Measurements from ENCODE around the gene NR6A1.

Gene NR6A1

DNA sequence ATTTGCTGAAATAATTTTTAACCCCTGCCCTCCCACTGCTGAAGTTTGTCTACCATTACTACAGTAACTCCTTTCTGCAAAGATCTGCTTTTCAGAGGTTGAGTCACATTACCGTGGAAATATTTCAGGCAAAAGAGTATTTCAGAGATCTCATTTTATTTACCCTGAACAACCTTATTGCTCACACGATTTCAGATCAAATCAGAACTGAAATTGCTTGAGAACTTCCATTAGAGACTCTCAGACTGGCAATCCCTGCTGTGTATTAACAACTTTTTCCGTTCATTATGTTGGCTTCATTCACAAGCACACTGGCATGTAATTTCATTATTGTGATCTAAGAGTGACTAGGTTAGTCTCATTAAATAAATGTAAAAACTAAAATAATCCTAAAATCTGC, 16.1 kb downstream of the NR6A1 start:
- peaks cover 44% of the 10 kb centered on the region for H4K20me1 ChIP-seq (ENCODE audit: low read depth, low read length)
- no peak overlapping the region for H3K4me3 ChIP-seq (ENCODE audit: insufficient read depth, low read length, poor library complexity, severe bottlenecking)
- H3K9me2 ChIP-seq (replicated peaks; ENCODE audit: insufficient read depth, low read length) = no peaks in the 10 kb centered on the region
- H3K27me3 ChIP-seq (ENCODE audit: low read length) = no peaks in the 10 kb centered on the region
- H3K9ac ChIP-seq (ENCODE audit: low read length) = no peak overlapping the region
- peaks cover 6% of the 10 kb centered on the region; the same call in 1 of the 2 replicates for H3K79me2 ChIP-seq (ENCODE audit: insufficient read depth, low read length)
- H2AFZ ChIP-seq (ENCODE audit: low read depth, low read length, severe bottlenecking) = no peak overlapping the region
- no peak overlapping the region for H3K4me2 ChIP-seq (ENCODE audit: low read depth, low read length, poor library complexity, severe bottlenecking)
- H3K9me3 ChIP-seq (ENCODE audit: insufficient read depth, low read length) = no peaks in the 10 kb centered on the region
- H3F3A ChIP-seq (ENCODE audit: insufficient read depth) = no peaks in the 10 kb centered on the region
- no peak overlapping the region for H3K27ac ChIP-seq (ENCODE audit: low read depth, low read length)
- TF ChIP-seq, protein P1, sequence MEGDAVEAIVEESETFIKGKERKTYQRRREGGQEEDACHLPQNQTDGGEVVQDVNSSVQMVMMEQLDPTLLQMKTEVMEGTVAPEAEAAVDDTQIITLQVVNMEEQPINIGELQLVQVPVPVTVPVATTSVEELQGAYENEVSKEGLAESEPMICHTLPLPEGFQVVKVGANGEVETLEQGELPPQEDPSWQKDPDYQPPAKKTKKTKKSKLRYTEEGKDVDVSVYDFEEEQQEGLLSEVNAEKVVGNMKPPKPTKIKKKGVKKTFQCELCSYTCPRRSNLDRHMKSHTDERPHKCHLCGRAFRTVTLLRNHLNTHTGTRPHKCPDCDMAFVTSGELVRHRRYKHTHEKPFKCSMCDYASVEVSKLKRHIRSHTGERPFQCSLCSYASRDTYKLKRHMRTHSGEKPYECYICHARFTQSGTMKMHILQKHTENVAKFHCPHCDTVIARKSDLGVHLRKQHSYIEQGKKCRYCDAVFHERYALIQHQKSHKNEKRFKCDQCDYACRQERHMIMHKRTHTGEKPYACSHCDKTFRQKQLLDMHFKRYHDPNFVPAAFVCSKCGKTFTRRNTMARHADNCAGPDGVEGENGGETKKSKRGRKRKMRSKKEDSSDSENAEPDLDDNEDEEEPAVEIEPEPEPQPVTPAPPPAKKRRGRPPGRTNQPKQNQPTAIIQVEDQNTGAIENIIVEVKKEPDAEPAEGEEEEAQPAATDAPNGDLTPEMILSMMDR (IDR thresholded peaks at IDR 0.05; ENCODE audit: insufficient read depth, low read length, poor library complexity, severe bottlenecking) = no peak
- TF ChIP-seq EZH2phosphoT487 (conservative IDR thresholded peaks at IDR 0.05; ENCODE audit: low read length) = no peak
- H3K36me3 ChIP-seq (ENCODE audit: low read length) = no peaks in the 10 kb centered on the region

DNA sequence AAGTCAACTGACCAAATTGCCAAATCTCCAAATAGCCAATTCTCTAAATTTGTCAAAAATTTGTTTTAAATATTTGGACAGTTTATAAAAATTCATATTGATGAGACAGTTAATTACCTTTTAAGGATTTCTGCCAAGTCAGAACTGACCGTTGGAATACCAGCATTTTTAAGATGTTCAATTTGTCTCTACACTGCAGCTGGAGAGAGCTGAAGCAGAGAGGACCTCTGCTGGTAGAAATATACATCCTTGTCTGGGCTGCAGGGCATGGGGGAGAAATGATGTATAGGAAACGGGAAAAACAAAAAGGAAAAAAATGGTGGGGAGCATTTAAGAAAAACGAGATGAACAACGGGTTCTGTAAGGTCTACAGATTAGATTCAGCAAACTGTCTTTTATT, 16.8 kb downstream of the NR6A1 start:
- H3K36me3 ChIP-seq (ENCODE audit: low read length) = no peaks in the 10 kb centered on the region
- no peak overlapping the region for H3K4me3 ChIP-seq (ENCODE audit: insufficient read depth, low read length, poor library complexity, severe bottlenecking)
- H3K4me2 ChIP-seq (ENCODE audit: low read depth, low read length, poor library complexity, severe bottlenecking) = no peak overlapping the region
- no peaks in the 10 kb centered on the region for H3F3A ChIP-seq (ENCODE audit: insufficient read depth)
- no peaks in the 10 kb centered on the region for H3K9me3 ChIP-seq (ENCODE audit: insufficient read depth, low read length)
- peaks cover 12% of the 10 kb centered on the region; the same call in 1 of the 2 replicates for H3K79me2 ChIP-seq (ENCODE audit: insufficient read depth, low read length)
- no peak for TF ChIP-seq EZH2phosphoT487 (conservative IDR thresholded peaks at IDR 0.05; ENCODE audit: low read length)
- TF ChIP-seq, protein P1 (IDR thresholded peaks at IDR 0.05; ENCODE audit: insufficient read depth, low read length, poor library complexity, severe bottlenecking) = no peak
- no peaks in the 10 kb centered on the region for H3K9me2 ChIP-seq (replicated peaks; ENCODE audit: insufficient read depth, low read length)
- H3K9ac ChIP-seq (ENCODE audit: low read length) = no peak overlapping the region
- H2AFZ ChIP-seq (ENCODE audit: low read depth, low read length, severe bottlenecking) = no peak overlapping the region
- no peak overlapping the region for H3K27ac ChIP-seq (ENCODE audit: low read depth, low read length)
- no peaks in the 10 kb centered on the region for H3K27me3 ChIP-seq (ENCODE audit: low read length)
- H4K20me1 ChIP-seq (ENCODE audit: low read depth, low read length) = peaks cover 49% of the 10 kb centered on the region

DNA sequence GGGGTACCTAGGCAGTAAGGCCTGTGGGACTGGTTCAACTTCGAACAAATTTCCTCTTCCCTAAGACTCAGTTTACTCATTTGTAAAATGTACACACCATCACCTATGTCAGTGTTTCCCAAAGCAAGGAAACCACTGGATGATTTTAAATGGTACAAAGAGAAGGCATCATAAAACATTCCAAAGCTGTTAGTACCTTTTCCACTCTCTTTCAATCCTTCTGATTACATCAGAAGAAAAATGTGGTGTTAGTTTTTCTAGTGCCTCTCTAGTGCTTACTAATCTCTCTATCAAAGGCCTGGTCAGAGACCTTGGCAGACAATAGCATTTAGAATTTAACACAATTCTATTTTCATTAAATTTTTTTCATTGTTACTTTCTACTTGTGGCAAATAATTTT, 18.1 kb downstream of the NR6A1 start:
- no peaks in the 10 kb centered on the region for H3F3A ChIP-seq (ENCODE audit: insufficient read depth)
- H2AFZ ChIP-seq (ENCODE audit: low read depth, low read length, severe bottlenecking) = no peak overlapping the region
- no peak overlapping the region for H3K9ac ChIP-seq (ENCODE audit: low read length)
- H3K79me2 ChIP-seq (ENCODE audit: insufficient read depth, low read length) = peaks cover 9% of the 10 kb centered on the region; the same call in 1 of the 2 replicates
- no peak overlapping the region for H3K27ac ChIP-seq (ENCODE audit: low read depth, low read length)
- no peaks in the 10 kb centered on the region for H3K36me3 ChIP-seq (ENCODE audit: low read length)
- H3K9me2 ChIP-seq (replicated peaks; ENCODE audit: insufficient read depth, low read length) = no peaks in the 10 kb centered on the region
- no peaks in the 10 kb centered on the region for H3K9me3 ChIP-seq (ENCODE audit: insufficient read depth, low read length)
- H3K27me3 ChIP-seq (ENCODE audit: low read length) = no peaks in the 10 kb centered on the region
- H3K4me3 ChIP-seq (ENCODE audit: insufficient read depth, low read length, poor library complexity, severe bottlenecking) = no peak overlapping the region
- TF ChIP-seq, protein P1 (IDR thresholded peaks at IDR 0.05; ENCODE audit: insufficient read depth, low read length, poor library complexity, severe bottlenecking) = no peak
- TF ChIP-seq EZH2phosphoT487 (conservative IDR thresholded peaks at IDR 0.05; ENCODE audit: low read length) = no peak
- H3K4me2 ChIP-seq (ENCODE audit: low read depth, low read length, poor library complexity, severe bottlenecking) = no peak overlapping the region
- peaks cover 43% of the 10 kb centered on the region for H4K20me1 ChIP-seq (ENCODE audit: low read depth, low read length)
